NCI-H1048 (cell line): Measurements from ENCODE around the gene SLC35A4.
"Not testable (repeated sequence)": the region's sequence is repeated elsewhere in the genome, so short reads cannot be mapped to it uniquely, and the experiment has no call there.

Experiments
- DNase-seq: peaks from one replicate; lab custom pipeline; 2025; lab: John Stamatoyannopoulos, UW

SLC35A4 gene

DNA sequence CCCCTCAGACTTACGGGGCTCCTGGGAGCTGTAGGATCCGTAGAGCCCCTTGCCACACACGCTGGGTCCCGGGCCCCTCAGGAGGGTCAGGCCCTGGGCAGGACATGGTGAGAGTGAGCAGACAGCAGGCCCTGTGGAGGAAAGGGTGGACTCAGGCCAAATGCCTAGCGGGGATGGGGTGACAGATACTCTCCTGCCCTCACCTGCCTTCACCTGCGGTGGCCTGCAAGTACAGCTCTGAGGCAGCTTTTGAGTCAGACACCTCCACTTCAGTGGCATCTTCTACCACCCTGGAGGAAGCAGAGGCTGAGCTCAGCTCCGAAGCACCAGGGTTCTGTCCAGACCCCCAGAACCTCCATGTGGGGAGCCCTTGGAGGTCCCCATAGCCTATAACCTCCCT is 26.2 kb downstream of the SLC35A4 start:
- DNase-seq: no peak

DNA sequence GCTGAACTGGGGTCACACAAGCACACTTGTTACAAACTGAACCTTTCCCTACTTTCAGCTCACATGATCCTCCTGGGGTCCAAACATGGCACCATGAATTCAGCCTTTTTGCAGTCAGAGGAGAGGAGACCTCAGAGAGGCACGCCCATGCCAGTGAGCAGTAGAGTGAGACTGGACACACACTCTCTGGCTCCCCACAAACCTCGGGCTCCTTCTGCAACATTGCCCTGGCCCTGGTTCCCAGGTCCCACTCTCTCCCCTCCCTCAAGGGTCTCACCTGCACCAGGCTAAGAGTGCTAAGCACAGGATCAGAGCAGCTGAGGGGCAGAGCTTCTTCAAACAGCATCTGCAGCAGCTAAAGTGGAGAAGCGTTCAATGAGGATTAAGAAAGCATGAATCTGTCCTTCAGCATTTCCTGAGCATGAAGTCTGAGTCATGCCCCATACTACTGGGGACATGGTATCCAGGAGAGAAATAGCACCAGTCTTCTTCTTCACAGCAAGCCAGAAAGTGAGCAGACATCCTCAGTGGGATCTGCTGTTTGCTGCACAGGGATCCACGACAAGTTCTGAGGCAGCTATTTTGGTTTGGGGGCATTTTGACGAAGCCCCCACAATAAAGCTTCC is 27.2 kb downstream of the SLC35A4 start:
- no peak for DNase-seq

DNA sequence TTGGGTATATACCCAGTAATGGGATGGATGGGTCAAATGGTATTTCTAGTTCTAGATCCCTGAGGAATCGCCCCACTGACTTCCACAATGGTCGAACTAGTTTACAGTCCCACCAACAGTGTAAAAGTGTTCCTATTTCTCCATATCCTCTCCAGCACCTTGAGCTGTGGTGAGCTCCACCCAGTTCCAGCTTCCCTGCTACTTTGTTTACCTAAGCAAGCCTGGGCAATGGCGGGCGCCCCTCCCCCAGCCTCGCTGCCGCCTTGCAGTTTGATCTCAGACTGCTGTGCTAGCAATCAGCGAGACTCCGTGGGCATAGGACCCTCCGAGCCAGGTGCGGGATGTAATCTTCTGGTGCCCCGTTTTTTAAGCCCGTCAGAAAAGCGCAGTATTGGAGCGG is 28.4 kb downstream of the SLC35A4 start:
- not testable (repeated sequence) for DNase-seq

DNA sequence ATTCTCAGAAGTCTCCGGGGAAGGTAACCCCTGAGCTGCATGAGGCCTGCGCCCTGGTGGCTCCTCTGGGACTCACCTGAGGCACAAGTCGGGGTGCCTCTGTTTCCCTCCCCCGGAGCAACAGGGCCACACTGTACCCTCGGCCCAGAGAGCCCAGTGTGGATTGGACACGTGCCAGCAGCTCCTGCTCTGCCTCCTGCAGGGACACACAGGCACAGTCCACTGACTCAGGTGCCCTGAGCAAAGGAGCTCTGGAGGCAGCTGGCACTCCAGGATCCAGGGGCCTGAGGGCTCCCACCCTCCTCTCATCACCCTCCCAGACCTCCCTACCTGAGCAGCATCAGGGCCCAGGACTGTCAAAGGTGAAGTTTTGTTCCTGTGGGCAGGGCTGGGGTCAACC is 29.5 kb downstream of the SLC35A4 start:
- DNase-seq: no peak

DNA sequence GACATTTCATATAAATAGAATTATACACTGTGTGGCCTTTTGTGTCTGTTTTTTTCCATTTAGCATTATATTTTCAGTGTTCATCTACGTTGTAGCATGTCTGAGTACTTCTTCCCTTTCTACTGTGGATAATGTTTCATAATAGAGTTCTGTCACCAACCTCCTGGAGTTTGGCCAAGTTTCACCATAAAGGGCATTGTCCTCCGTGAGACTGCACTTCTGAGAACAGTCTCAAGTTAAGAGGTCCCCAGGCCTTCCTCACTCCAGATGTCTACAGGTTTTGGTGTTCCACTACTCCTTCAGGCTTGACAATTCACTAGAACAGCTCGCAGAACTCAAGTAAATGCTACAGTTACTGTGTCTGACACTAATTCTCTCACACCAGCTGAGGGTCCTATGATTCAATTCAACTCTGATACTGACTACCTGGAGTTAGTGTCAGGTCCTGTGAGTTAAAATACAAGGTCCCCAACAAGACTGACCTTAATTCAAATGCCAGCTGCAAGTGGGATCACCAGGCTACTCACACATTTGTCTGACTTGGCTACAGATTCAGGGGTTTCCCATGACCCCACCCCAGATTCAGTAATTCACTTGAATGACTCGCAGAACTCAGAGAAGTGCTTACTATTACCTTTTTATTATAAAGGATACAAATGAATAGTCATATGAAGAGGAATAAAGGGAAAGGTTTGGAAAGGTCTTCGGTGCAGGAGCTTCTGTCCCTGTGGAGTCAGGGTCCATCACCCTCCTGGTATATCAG is 31.1 kb downstream of the SLC35A4 start:
- no peak for DNase-seq

DNA sequence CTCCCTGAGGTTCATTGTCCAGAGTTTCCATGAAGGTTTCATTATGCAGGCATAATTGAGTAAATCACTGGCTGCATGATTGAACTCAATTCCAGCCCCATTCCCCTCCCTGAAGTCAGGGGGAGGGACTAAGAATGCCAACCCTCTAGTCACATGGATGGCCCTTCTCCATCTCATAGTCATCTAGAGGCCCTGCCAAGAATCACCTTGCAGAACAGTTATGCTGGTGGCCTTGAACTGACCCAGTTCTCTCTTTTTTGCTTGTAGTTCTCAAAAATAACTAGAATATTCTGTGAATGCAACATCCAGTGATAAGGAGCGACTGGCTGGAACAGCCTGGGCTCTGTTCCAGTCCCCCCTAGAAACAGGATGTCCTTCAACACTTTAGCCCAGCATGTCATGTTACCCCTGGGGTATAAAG is 31.7 kb downstream of the SLC35A4 start:
- no peak for DNase-seq

DNA sequence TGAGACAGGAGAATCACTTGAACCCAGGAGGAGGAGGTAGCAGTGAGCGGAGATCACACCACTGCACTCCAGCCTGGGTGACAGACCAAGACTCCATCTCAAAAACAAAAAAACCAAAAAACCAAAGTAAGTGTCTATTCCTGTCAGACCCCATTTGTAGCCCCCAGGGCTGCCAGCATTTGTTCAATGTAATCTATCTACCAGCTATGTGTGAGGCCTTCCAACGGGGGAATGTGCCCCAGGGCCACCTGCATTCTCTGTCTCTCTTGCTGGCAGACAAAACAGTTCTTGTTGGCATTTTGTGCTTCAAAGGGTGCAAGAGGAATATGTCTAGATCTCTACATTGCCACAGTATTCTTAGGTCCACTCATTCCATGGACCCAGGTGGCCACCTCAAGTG is 34.2 kb downstream of the SLC35A4 start:
- no peak for DNase-seq

DNA sequence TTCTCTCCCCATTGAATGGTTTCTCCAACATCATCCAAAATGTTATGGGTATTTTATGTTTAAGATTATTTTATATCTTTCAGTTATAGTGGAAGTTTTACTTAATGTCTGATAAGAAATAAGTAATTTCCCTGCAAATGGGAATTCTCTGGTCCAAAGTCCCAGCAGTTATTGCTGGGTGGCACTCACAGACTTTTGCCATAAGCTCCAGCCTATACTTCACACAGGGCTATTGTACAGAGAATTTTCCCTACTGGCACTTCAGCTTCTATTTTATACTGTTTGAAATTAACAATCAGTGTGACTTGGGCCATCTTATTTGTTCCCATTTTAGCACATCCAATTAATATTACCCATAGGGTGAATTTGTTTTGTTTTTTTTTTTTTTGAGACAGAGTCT is 35.5 kb downstream of the SLC35A4 start:
- DNase-seq: no peak

DNA sequence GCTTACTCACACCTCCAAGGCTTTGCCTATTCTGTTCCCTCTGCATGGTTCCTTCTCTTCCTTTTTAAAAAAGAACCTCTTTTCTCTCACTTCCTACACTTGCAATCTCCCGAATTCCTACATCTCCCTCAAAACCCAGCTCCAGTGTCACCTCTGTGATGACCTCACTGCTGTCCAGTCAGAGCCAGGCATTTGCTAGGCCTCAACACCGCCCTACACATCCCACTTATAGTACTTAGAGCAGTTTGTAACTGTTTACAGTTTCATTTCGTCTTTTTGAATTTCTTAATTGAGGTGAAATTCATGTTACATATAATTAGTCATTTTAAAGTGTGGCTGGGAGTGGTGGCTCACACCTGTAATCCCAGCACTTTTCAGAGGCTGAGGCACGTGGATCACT is 37.5 kb downstream of the SLC35A4 start:
- DNase-seq: no peak

DNA sequence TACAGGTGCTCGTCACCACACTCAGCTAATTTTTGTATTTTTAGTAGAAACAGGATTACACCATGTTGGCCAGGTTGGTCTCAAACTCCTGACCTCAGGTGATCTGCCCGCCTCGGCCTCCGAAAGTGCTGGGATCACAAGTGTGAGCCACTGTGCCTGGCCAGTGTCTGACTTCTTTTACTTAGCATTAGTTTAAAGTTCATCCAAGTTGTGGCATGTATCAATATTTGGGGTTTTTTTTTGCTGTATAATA is 38.7 kb downstream of the SLC35A4 start:
- not testable (repeated sequence) for DNase-seq

DNA sequence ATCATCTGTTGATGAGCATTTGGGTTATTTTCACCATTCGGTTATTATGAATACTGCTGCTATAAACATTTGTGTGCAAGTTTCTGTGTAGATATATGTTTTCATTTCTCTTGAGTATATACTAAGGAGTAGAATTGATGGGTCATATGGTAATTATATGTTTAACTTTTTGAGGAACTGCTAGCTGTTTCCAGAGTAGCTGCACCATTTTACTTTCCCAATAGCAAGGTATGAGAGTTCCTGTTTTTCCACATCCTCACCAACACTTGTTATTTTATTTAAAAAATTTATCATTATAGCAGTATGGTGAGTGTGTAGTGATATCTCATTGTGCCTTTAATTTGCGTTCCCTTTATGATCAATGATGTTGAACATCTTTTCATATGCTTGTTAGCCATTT is 39.1 kb downstream of the SLC35A4 start:
- DNase-seq: no peak

DNA sequence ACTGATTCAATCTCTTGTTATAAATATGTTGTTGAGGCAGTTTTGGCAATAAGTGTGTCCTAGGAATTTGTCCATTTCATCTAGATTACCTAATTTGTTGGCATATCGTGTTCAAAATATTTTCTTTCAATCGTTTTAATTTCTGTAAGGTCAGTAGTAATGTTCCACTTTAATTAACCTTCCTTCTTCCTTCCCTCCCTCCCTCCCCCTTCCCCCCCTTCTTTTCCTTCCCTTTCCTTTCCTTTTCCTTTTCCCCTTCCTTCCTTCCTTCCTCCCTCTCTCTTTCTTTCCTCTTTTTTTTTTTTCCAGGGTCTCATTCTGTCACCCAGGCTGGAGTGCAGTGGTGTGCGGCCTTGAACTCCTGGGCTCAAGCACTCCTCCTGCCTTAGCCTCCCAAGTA is 41.3 kb downstream of the SLC35A4 start:
- DNase-seq: no peak

DNA sequence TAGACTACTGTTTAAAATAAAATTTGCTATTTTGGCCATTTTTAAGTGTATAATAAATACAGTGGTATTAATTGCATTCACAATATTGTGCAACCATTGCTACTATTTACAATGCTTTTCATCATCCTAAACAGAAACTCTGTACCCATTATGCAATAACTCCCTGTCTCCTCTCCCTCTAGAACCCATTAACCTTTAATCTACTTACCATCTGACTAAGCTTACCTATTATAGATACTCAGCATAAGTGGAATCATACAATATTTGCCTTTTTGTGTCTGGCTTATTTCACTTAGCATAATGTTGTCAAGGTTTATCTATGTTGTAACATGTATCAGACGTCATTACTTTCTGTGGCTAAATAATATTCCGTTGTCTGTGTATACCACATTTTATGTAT is 42.4 kb downstream of the SLC35A4 start:
- no peak for DNase-seq

DNA sequence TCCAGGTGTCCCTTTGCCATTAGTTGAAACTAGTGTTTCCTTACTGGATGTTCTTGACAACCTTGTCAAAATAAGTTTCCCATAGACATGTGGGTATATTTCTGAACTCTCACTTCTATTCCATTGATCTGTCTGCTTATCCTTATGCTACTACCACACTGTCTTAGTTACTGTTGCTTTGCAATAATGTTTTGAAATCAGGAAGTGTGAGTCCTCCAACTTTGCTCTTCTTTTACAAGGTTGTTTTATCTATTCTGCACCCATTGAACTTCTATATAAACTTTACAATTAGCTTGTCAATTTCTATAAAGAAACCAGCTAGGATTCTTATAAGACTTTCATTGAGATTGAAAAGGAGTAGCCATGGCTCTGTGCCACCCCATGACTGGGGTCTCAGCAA is 44.1 kb downstream of the SLC35A4 start:
- no peak for DNase-seq

DNA sequence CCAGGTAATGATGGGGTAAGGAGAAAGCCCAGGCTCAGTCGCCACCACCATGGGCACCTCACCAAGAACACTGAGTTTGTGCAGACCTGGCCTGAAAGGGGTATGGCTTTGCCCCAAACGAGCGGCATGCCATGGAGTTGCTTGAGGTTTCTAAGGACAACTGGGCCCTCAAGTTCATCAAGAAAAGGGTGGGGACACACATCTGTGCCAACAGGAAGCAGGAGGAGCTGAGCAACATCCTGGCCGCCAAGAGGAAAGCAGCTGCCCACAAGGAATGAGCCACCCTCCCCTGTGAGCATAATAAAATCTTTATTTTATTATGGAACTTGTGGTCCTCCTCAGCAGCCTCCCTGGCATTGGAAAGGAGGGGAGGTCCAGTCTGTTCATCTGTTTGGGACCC is 44.5 kb downstream of the SLC35A4 start:
- DNase-seq: no peak

DNA sequence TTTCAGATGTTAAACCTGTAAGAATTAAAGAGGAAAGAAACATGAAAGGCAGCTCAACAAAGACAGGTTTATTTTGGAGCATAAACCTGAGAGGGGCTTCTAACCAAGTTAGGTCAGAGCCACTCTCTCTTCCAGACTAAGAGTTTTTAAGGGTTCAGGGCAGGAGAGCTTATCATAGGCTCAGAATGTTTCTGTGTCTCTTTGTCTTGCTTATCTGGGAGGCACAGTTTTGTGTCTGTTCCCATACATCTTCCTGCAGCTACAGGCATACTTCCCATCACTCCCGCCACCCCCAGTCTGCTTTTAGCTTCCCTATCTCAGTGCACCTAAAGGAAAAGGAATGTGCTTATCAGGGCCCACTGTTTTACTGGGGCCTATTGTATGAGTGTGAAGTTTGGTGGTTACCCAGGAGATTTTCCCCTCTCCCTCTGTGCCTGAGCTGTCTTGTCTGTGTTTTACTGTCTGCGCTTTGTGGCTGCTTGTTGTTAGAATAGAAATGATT is 46.4 kb downstream of the SLC35A4 start:
- DNase-seq: no peak
